WTC11 (cell line): ENCODE measurements around the gene SNRNP200. TPM values are rescaled to one million over a fixed set of nuclear protein-coding genes. Genes with fewer than 3 reads are reported as not detected.

Experiments
- CTCF ChIP-seq: fragments of 200-600 bp; IDR thresholded peaks from 2 replicates; pipeline ENCODE4 v1.8.0; 2022; ENCODE audit warnings: antibody characterized with exemption
- E2F5 ChIP-seq: sonication (generic); formaldehyde crosslinking; IDR thresholded peaks from 2 replicates; pipeline ENCODE4 v1.8.1; 2022; ENCODE audit warnings: mild to moderate bottlenecking, moderate library complexity, missing genetic modification reagents
- ERG ChIP-seq: fragments of 250-450 bp; sonication (Bioruptor Pico); IDR thresholded peaks from 2 replicates; pipeline ENCODE4 v1.8.0; 2021; ENCODE audit warnings: mild to moderate bottlenecking
- FOXP4 ChIP-seq: sonication (generic); formaldehyde crosslinking; IDR thresholded peaks from 2 replicates; pipeline ENCODE4 v1.8.0; 2022; ENCODE audit warnings: mild to moderate bottlenecking, missing genetic modification reagents
- IRF1 ChIP-seq: sonication (generic); formaldehyde crosslinking; IDR thresholded peaks from 2 replicates; pipeline ENCODE4 v1.8.0; 2023; ENCODE audit warnings: missing genetic modification reagents
- MXD4 ChIP-seq: fragments of 250-450 bp; sonication (Bioruptor Pico); IDR thresholded peaks from 2 replicates; pipeline ENCODE4 v1.8.0; 2021; ENCODE audit warnings: mild to moderate bottlenecking, moderate library complexity, borderline replicate concordance
- ZBTB43 ChIP-seq: sonication (generic); formaldehyde crosslinking; IDR thresholded peaks from 2 replicates; pipeline ENCODE4 v1.8.1; 2023; ENCODE audit warnings: mild to moderate bottlenecking, missing genetic modification reagents
- ZNF138 ChIP-seq: sonication (generic); formaldehyde crosslinking; conservative IDR thresholded peaks from 2 replicates; pipeline ENCODE4 v1.8.1; 2022; ENCODE audit warnings: mild to moderate bottlenecking, moderate library complexity, missing genetic modification reagents
- ZNF425 ChIP-seq: fragments of 250-450 bp; sonication (Bioruptor Pico); conservative IDR thresholded peaks from 2 replicates; pipeline ENCODE4 v1.9.0; 2021; ENCODE audit warnings: mild to moderate bottlenecking
- ZNF532 ChIP-seq: fragments of 250-450 bp; sonication (Bioruptor Pico); IDR thresholded peaks from 2 replicates; pipeline ENCODE4 v1.9.0; 2021; ENCODE audit warnings: mild to moderate bottlenecking, borderline replicate concordance
- total RNA-seq: library from RNA; stranded (reverse); gene quantifications from 3 replicates; pipeline ENCODE4 v1.2.3, GENCODE V29; 2021

Gene SNRNP200
- total RNA-seq, 1 experiment from 2014 or later, result 226 TPM

GRCh38 chr2:96239745-96240264 is 65.5 kb downstream of the SNRNP200 start (continued):
- TF ChIP-seq ZNF532 (CRISPR knock-in tag), result no peak
- no peak for TF ChIP-seq E2F5
- TF ChIP-seq FOXP4 (CRISPR knock-in tag), result no peak
- TF ChIP-seq ZBTB43 (CRISPR knock-in tag), result no peak
- no peak for TF ChIP-seq IRF1
- no peak for TF ChIP-seq MXD4 (CRISPR knock-in tag)
- TF ChIP-seq ZNF425 (CRISPR knock-in tag), result no peak
- TF ChIP-seq ERG (CRISPR knock-in tag), result no peak
- no peak for TF ChIP-seq CTCF
- no peak for TF ChIP-seq ZNF138 (CRISPR knock-in tag)
